GM19463 (cell line): ENCODE results near the gene ERICH3.

Experiments
- ATAC-seq: cut with Tn5 transposase; IDR thresholded peaks from one replicate; pipeline ENCODE4 v1.9.1; 2021; ENCODE audit warnings: mild to moderate bottlenecking, moderate library complexity; ENCODE audit not compliant: unreplicated experiment

The ERICH3 gene, protein sequence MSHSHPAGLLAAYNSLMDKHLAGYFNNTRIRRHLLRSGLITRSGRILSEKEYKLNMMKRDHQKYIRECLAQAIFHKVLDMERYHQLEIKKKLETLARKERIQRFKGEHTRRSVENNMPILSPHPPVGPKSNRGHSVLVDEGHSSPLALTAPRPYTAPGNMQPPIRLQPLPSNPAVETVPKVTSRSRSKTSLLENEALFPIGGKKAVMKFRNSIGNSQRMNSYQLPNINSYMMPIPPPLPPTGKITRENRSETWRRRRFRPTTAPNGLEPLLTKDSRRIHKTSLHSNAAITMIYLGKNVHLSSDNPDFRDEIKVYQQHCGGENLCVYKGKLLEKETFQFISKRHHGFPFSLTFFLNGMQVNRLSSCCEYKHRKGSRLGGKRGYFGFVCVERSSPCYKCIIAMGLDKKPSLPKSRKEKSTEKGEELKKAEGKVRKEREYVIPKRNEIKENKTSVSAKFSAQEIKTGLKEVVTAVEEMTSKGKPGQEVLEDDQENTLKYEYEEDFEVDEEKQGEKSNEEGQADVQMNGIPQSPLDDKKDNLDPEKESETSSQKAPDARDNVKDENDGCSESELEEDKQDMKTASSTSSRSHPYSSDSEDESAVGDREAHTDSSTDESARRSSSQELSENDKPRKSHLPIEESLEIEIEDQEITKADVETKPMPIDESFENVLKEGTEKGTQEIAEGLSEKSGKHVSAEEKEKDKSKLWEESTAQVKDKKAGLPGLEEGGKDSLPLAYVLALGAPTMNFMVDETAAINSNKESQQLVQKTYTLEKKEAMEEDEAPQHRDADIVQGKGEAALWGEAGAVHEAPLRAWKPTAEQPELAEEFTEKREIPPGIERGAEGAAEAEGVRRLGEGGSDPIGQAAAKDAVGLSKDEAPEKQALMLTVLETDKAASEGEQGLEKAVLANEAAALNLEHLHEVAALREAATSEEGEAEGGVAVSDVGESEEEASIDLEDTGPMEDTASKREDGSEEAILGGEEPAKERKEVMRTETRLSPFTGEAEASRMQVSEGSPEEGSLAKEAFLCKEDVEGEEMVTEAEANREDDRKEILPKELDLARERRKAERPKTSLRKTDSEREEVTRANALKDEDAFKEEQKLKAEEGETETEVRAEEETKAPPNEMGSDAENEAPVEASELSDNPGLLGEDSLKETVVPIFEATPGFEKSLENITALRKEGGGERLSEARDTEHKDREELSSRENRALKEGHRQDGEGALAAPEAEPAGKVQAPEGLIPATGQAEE (N-terminal part only)

DNA sequence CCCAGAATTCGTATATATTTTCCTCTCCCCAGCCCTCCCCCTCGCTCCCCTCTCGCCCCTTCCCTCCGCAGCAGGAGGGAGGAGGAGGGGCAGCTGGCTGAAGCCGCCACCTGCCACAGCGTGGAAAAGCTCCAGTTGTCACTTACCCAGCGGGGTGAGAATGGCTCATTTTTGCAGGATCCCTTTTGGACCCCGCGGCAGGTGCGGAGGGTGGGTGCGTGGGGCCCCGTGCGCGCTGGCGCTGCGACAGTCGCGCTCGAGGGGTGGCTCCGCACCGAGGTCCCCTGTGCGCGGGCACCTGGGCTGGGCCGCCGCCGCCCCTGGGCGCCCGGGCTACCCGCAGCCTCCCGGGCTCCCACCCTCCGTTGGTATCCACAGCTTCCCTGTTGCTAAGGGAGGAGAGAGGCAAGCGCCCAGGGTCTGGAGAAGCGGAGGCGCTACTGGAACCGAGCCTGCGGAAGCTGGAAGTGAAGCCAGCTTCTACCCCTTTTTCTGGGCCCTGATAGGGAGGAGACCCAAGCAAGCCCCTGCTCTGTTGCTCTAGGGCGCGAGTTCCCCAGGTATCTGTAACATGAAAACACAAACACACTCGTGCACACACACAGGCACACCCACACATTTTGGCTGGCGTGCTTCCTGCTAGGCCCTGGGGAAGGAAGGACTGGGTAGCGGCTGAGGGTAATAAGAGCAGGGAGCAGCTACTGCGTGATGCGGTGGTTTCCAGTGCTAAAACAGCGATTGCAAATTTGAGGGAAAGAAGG, at the start of gene ERICH3:
TSS of gene ERICH3 (minus strand) at position 442 of the 761 bp plus-strand sequence. CDS start at position 169, 273 bp downstream.
- ATAC-seq: peak; percentile 69

- no peak for ATAC-seq
These were observed 44.0 kb upstream of the ERICH3 start for GRCh38 chr1:74717626-74718025.

DNA sequence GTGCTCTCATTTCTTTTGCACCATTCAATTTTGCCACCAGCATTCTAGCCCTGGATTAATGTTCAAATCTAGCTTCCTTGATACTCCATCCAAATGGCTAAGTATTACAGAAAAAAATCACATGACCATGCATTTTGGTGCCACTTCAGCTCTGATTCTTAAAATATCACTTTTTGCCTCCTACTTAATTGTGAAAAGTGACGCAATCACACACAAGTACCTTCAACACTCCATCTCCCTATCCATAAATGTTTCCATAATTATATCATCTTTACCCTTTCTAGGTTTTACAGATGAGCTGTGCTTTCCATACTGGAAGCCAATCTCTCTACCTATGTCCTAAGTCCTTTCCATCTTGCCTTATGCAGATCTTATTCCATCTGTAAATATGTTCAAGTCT, 43.2 kb upstream of the ERICH3 start:
- ATAC-seq: no peak

DNA sequence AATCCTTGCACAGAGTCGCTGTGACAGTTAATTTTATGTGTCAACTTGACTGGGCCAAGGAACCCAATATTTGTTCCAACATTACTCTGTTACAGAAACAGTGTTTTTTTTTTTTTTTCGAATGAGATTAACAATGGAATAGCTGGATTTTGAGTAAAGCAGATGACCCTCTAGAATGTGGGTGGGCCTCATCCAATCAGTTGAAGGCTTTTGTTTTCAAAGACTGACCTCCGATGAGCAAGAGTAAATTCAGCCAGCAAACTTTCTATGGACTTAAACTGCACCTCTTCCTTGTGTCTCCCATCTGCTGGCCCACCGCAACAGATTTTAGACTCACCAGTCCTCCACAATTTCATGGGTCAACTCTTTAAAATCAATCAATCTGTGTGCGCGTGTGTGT, 42.2 kb upstream of the ERICH3 start:
- ATAC-seq: no peak

GRCh38 chr1:74715236-74715502, 41.6 kb upstream of the ERICH3 start:
- ATAC-seq: no peak

DNA sequence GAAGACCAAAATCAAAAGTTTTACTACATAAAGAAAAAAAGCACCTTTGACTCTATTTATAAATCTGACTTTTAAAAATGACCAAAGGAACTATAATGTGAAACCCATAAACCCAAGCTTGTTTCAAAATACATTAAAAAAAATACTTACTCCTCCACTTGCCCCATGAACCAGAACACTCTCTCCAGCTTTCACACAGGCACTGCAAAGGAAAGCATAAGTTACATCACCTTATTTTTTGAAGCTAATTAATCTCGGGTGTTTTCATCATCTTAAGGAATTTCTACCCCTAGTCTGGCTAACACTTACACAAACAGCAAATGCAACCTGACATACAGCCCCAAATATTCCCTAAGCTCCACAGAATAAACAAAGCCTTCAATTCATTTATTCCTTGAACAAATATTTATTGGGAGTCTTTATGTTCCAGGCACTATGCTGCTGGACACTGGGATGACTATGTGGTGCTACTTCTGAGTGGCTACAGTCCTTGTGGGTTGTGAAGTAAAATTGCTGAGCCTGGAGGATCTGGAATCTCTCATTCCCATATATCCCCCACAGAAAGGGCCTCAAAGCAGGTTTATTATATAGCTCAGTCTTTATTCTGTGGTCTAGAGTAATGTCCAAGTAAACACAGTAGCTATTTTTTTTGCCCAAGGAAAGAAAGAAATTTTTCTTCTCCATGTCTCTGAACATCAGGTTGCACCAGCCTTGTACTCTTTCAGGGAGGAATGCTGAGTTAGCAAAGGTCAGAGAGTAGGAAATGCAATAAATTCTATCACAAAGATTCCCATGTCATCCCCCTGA, 41.0 kb upstream of the ERICH3 start:
- peak; percentile 58 for ATAC-seq

- peak; percentile 50 for ATAC-seq
These were observed 40.3 kb upstream of the ERICH3 start for GRCh38 chr1:74713849-74714248.

- no peak for ATAC-seq
These were observed 39.3 kb upstream of the ERICH3 start for GRCh38 chr1:74712881-74713280.

GRCh38 chr1:74703386-74704182, 30.0 kb upstream of the ERICH3 start:
- ATAC-seq: peak; percentile 48

GRCh38 chr1:74699331-74699730, 25.7 kb upstream of the ERICH3 start:
- ATAC-seq: peak; percentile 34

DNA sequence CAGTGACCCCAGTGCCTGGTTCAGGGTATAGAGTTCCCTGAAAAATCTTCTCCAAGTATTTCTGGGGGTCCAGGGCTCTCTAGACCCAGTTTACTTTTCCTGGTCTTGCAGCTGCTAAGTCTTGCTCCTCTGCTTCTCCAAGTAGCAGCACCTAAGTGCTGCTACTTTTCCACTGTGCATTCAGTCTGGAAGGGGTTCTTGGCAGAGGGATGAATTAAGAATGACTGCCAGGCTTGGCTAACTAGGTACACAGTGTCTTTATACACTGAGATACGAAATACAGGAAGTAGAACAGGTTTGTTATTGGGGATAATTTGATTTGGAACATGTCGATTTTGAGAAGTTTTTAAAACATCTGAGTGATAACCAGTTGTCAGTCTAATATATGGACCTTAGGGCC, 24.2 kb upstream of the ERICH3 start:
- ATAC-seq: no peak

- ATAC-seq: no peak
These were observed 19.9 kb upstream of the ERICH3 start for GRCh38 chr1:74693473-74693872.

DNA sequence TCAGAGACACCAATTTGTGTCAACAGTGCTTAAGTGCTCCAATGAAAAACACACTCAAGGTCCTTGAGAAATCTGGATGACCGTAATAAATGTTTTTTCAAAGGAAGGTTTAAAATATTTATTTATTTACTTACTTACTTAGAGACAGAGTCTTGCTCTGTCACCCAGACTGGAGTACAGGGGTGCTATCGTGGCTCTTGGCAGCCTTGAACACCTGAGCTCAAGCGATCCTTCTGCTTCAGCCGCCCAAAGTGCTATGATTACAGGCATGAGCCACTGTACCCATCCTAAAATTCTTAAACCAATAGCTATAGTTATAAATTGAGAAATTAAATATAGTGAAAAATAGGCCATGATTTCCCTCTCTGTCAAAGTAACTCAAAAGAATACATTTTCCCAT, 17.3 kb upstream of the ERICH3 start:
- ATAC-seq: no peak

DNA sequence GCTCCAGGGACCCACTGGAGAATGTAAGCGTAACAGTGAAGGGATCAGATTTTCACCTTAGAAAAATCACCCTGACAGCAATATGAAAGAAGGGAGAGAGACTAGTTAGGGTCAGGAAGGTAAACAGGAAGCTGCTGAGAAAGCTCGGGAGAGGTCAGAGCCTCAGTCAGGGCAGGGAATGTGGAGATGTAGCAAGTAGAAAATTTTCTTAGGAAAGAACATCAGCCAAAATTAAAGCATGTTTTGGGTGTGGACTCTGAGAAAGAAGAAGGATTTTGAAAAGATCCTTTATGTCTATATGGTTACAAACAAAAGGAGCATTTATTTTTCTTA, 16.7 kb upstream of the ERICH3 start:
- no peak for ATAC-seq

GRCh38 chr1:74689621-74690363, 16.2 kb upstream of the ERICH3 start:
- ATAC-seq: peak; percentile 69

DNA sequence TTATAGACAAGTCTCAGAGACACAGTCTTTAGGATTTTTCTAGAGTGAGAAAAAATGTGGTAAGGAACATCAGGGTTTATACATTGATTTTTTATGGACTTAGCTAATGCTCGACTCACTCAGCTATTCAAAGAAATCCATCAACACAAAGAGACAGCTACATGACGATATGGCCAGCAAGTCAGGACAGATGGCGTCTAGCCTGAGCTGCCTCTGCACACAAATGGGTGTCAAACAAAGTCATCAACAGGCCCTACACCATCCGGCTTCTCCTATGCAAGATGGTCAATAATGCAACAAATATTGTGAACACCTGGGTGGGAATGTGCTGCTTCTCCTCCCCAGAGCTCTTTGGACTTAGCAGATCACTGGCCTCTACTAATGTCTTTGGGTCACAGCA, 13.3 kb upstream of the ERICH3 start:
- no peak for ATAC-seq

DNA sequence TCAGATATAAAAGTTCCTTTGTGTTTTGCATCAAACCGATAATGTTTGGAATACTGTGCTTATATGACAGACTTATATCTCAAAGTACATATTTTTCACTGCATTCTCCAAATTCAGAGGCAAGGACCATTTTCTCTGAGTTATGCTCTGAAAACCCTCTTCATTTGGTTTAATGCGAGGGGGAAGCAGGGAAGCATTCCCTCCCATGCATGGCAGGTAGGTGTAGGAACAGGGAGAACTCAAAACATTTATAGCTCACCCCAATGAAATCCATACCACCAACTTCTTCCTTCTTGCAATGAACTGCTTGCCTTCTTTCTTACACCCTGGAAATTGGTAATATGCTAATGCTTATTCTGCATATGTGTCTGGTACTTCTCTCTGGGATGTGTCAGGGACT, 10.7 kb upstream of the ERICH3 start:
- ATAC-seq: no peak

DNA sequence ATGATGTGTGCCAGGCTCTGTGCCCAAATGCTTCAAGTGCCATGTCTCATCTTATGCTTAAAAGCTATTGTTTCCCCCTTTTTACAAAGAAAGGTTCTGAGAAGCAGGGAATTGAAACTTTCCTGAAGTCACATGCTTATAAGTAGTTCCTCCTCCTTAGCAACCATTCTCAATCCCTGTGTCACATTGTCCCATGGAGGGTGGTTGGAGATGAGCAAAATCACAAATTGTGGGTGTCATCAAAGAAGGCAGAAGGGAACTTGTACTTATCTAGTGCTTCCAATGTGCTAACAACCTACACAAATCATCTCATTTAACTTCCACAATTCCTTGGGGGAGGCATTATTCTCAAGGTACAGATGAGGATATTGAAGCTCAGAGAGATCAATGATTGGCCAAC, 10.1 kb upstream of the ERICH3 start:
- no peak for ATAC-seq

- no peak for ATAC-seq
These were observed 8.3 kb upstream of the ERICH3 start for GRCh38 chr1:74681851-74682250.
